HepG2 (cell line): ENCODE results near the gene PRIMPOL. TPM values are rescaled to one million over a fixed set of nuclear protein-coding genes. Genes with fewer than 3 reads are reported as not detected.

Experiments
- ATAC-seq: fragments of 200-7000 bp; cut with Tn5 transposase; 3 replicates; pipeline ENCODE4 v1.9.1; 2020; ENCODE audit warnings: mild to moderate bottlenecking, moderate library complexity
- BruUV-seq: library from RNA; stranded (reverse); fragments of 400-500 nt; replicated peaks from 2 replicates; lab custom pipeline; 2021; lab: Mats Ljungman, UMichigan
- CTCF ChIA-PET: fragments of 300-600 bp; formaldehyde crosslinking; extraction: SDS; loops from one replicate; lab custom pipeline; 2021; ENCODE audit warnings: low total read pairs, inconsistent platforms, low intra/inter-chr PET ratio; lab: Yijun Ruan, JAX
- POLR2A ChIA-PET: fragments of 350-600 bp; sonication (Branson Sonifier 250); formaldehyde crosslinking; loops from one replicate; lab custom pipeline; 2020; ENCODE audit warnings: antibody characterized with exemption, inconsistent platforms; lab: Yijun Ruan, JAX
- DNase-seq: peaks from one replicate; pipeline ENCODE4 v3.0.0-alpha.2; 2015; ENCODE audit warnings: low spot score
- FAIRE-seq: peaks from 3 replicates; lab custom pipeline; 2011; peaks lifted over from hg19 to GRCh38; lab: Jason Lieb, UNC
- H2AFZ ChIP-seq: one replicate; pipeline ENCODE4 v1.6.1; 2011; ENCODE audit warnings: low read length, inconsistent platforms
- H3K27ac ChIP-seq: fragments of 300-600 bp; 3 replicates; pipeline ENCODE4 v1.8.0; 2011; ENCODE audit warnings: mixed run types, mild to moderate bottlenecking, mixed read lengths, low read length, inconsistent platforms; ENCODE audit not compliant: insufficient read depth; ENCODE audit errors: extremely low read length
- H3K27me3 ChIP-seq, 2 experiments: fragments of 200-600 bp in 1 of 2; 2 replicates in 1 of 2; 3 replicates in 1 of 2; pipeline versions ENCODE4 v1.6.0 to v1.8.0; 2011; ENCODE audit warnings: low read length in 2 of 2, mild to moderate bottlenecking in 2 of 2, moderate library complexity in 2 of 2, inconsistent platforms in 1 of 2; ENCODE audit not compliant: insufficient read depth in 2 of 2, control insufficient read depth in 1 of 2
- H3K36me3 ChIP-seq, 2 experiments: fragments of 200-600 bp in 1 of 2; replicated peaks in 1 of 2; 2 replicates in 1 of 2; 3 replicates in 1 of 2; pipeline versions ENCODE4 v1.5.1 to v1.8.0; 2011; ENCODE audit warnings: low read length in 2 of 2, inconsistent platforms in 1 of 2; ENCODE audit not compliant: insufficient read depth in 2 of 2, control insufficient read depth in 1 of 2
- H3K4me1 ChIP-seq: 2 replicates; pipeline ENCODE4 v1.5.1; 2012; ENCODE audit warnings: low read length, inconsistent platforms; ENCODE audit not compliant: insufficient read depth
- H3K4me2 ChIP-seq: 2 replicates; pipeline ENCODE4 v1.6.0; 2011; ENCODE audit warnings: low read depth, low read length, inconsistent platforms
- H3K4me3 ChIP-seq, 3 experiments: fragments of 200-600 bp in 1 of 3; sonication (generic), shearing (Covaris generic) in 1 of 3; replicated peaks in 1 of 3; 2 replicates each; pipeline ENCODE4 v1.5.1; 2011 to 2016; ENCODE audit warnings: low read length in 3 of 3, inconsistent platforms in 2 of 3, low read depth in 2 of 3, mild to moderate bottlenecking in 2 of 3, control low read depth in 1 of 3, mixed read lengths in 1 of 3; ENCODE audit not compliant: insufficient read depth in 1 of 3
- H3K79me2 ChIP-seq: one replicate; pipeline ENCODE4 v1.6.1; 2011; ENCODE audit warnings: low read length, inconsistent platforms; ENCODE audit not compliant: insufficient read depth
- H3K9ac ChIP-seq: 2 replicates; pipeline ENCODE4 v1.6.0; 2011; ENCODE audit warnings: mild to moderate bottlenecking, low read depth, low read length, inconsistent platforms; ENCODE audit not compliant: insufficient read depth
- H3K9me3 ChIP-seq: 2 replicates; pipeline ENCODE4 v1.5.1; 2012; ENCODE audit warnings: mild to moderate bottlenecking, low read length
- H4K20me1 ChIP-seq: 2 replicates; pipeline ENCODE4 v1.6.0; 2011; ENCODE audit warnings: inconsistent platforms, mild to moderate bottlenecking, low read length, moderate library complexity; ENCODE audit not compliant: insufficient read depth
- HNRNPUL1 ChIP-seq: fragments of 200-400 bp; formaldehyde crosslinking; IDR thresholded peaks from 2 replicates; pipeline ENCODE4 v1.6.1; 2017; ENCODE audit warnings: low read depth, mild to moderate bottlenecking, low read length, moderate library complexity
- KLF6 ChIP-seq: IDR thresholded peaks from 2 replicates; pipeline ENCODE4 v1.8.0; 2016; ENCODE audit warnings: missing biosample characterization, missing genetic modification reagents
- LCORL ChIP-seq, 2 experiments: fragments of 450-650 bp in 1 of 2; sonication (generic) in 1 of 2; formaldehyde crosslinking in 1 of 2; IDR thresholded peaks; 2 replicates each; pipeline versions ENCODE4 v1.5.0 to v1.6.1; 2017 to 2020; ENCODE audit warnings: antibody characterized with exemption in 1 of 2, missing genetic modification reagents in 1 of 2
- NFIC ChIP-seq: IDR thresholded peaks from 2 replicates; pipeline ENCODE4 v1.6.1; 2012; ENCODE audit warnings: mild to moderate bottlenecking, low read length, inconsistent platforms
- PRMT3 ChIP-seq: sonication (generic); formaldehyde crosslinking; IDR thresholded peaks from 2 replicates; pipeline ENCODE4 v1.8.1; 2022; ENCODE audit warnings: low read depth, mild to moderate bottlenecking, moderate library complexity, missing genetic modification reagents, borderline replicate concordance
- ZNF10 ChIP-seq: sonication (generic); formaldehyde crosslinking; IDR thresholded peaks from 2 replicates; pipeline ENCODE4 v1.4.0; 2020; ENCODE audit warnings: mild to moderate bottlenecking, low read depth, missing genetic modification reagents, borderline replicate concordance
- ZNF501 ChIP-seq: sonication (generic); formaldehyde crosslinking; IDR thresholded peaks from 2 replicates; pipeline ENCODE4 v1.5.1; 2020; ENCODE audit warnings: mild to moderate bottlenecking, moderate library complexity, missing genetic modification reagents
- ZNF557 ChIP-seq: sonication (generic); formaldehyde crosslinking; IDR thresholded peaks from 2 replicates; pipeline ENCODE4 v1.4.0; 2020; ENCODE audit warnings: missing genetic modification reagents
- ZNF577 ChIP-seq: sonication (generic); formaldehyde crosslinking; IDR thresholded peaks from 2 replicates; pipeline ENCODE4 v1.4.0; 2020; ENCODE audit warnings: mild to moderate bottlenecking, low read depth, missing genetic modification reagents, borderline replicate concordance
- ZSCAN31 ChIP-seq: sonication (generic); formaldehyde crosslinking; IDR thresholded peaks from 2 replicates; pipeline ENCODE4 v1.5.0; 2020; ENCODE audit warnings: low read depth, mild to moderate bottlenecking, missing genetic modification reagents
- WGBS: methylation state at CpG from one replicate; pipeline ENCODE4 v1.1.6; 2017; ENCODE audit warnings: low lambda C conversion rate; 5-methylcytosine and 5-hydroxymethylcytosine counted together
- in situ Hi-C: cut with HindIII; loops from 2 replicates; pipeline ENCODE4 v1.10.0; 2017; ENCODE audit warnings: low pct_unique_long_range_greater_than_20kb; ENCODE audit not compliant: extremely low pct_ligation_motif_present
- intact Hi-C: fragments of 100-400 bp; cut with micrococcal nuclease; formaldehyde crosslinking; loops from one replicate; pipeline ENCODE4 v1.10.0; 2022; ENCODE audit not compliant: unreplicated experiment
- polyA plus RNA-seq, 8 experiments: library from polyadenylated mRNA; depleted of rRNA in 3 of 8; stranded (reverse) in 7 of 8; unstranded in 1 of 8; fragments of >200 nt; fragmentation: Illumina TruSeq in 4 of 8; extraction: Trizol in 4 of 8; gene quantifications; 2 replicates each; pipeline versions ENCODE4 v1.2.1 to v1.2.3, GENCODE V29; 2011 to 2016; ENCODE audit warnings: low read depth in 4 of 8, missing spikeins in 1 of 8, mixed read lengths in 1 of 8; ENCODE audit not compliant: insufficient read depth in 1 of 8
- total RNA-seq, 5 experiments: library from RNA; depleted of rRNA; stranded (reverse); fragments of >200 nt; fragmentation: Illumina TruSeq; extraction: Trizol; gene quantifications; 2 replicates each; pipeline ENCODE4 v1.2.3, GENCODE V29; 2016; ENCODE audit warnings: low read depth in 1 of 5
- TF ChIP-seq, protein P1 (sequence below): fragments of 450-650 bp; IDR thresholded peaks from 2 replicates; pipeline ENCODE4 v1.6.1; 2017
- TF ChIP-seq, protein P2 (sequence below): sonication (generic); formaldehyde crosslinking; IDR thresholded peaks from 2 replicates; pipeline ENCODE4 v1.5.1; 2020; ENCODE audit warnings: mild to moderate bottlenecking, moderate library complexity, missing genetic modification reagents
- TF ChIP-seq, protein P3 (sequence below): sonication (generic); formaldehyde crosslinking; IDR thresholded peaks from 2 replicates; pipeline ENCODE4 v1.8.0; 2022; ENCODE audit warnings: mild to moderate bottlenecking, missing genetic modification reagents

PRIMPOL gene
- total and polyA plus RNA-seq, 2 of the 13 experiments (the other 11 are each of a cell fraction or from before 2014, with no cell fraction given): 7.3 to 11.0 TPM

DNA sequence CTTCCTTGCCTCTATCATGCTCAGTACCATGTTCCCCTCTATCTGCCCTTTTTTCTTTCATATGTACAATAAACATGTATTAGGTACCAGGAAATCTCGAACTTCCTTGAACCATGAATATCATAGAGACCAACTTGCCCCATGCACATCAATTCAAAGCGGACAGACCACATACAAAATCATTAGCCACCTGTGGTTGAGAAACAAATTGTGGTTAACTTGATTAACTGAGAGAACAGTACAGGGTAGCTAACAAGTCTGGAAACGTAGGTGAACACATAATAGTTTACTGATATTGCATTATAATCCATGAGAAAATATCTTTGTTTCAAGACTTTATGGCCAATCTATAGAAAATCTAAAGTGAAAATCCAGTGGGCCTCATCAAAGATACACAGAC lies 8.5 kb upstream of the PRIMPOL start:
- H3K9me3 ChIP-seq: no peaks in the 10 kb centered on the region
- no peak overlapping the region for H3K4me2 ChIP-seq
- no peak overlapping the region for H3K9ac ChIP-seq
- in situ Hi-C loops: no loop called here
- DNase-seq (no peak), FAIRE-seq (no peak), ATAC-seq (no peak)
- no peaks in the 10 kb centered on the region for H4K20me1 ChIP-seq
- TF ChIP-seq ZNF577 (CRISPR knock-in tag): no peak
- TF ChIP-seq ZNF557 (CRISPR knock-in tag): no peak
- no peak for TF ChIP-seq ZNF501 (CRISPR knock-in tag)
- TF ChIP-seq, protein P1, sequence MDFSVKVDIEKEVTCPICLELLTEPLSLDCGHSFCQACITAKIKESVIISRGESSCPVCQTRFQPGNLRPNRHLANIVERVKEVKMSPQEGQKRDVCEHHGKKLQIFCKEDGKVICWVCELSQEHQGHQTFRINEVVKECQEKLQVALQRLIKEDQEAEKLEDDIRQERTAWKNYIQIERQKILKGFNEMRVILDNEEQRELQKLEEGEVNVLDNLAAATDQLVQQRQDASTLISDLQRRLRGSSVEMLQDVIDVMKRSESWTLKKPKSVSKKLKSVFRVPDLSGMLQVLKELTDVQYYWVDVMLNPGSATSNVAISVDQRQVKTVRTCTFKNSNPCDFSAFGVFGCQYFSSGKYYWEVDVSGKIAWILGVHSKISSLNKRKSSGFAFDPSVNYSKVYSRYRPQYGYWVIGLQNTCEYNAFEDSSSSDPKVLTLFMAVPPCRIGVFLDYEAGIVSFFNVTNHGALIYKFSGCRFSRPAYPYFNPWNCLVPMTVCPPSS: no peak
- TF ChIP-seq ZSCAN31 (CRISPR knock-in tag): no peak
- TF ChIP-seq LCORL (IDR thresholded peaks at IDR 0.05): no peak
- no peak for TF ChIP-seq LCORL (CRISPR knock-in tag; IDR thresholded peaks at IDR 0.05)
- TF ChIP-seq ZNF10 (CRISPR knock-in tag): no peak
- no peak for TF ChIP-seq KLF6 (CRISPR knock-in tag)
- TF ChIP-seq PRMT3 (CRISPR knock-in tag): no peak
- no peak for TF ChIP-seq NFIC
- TF ChIP-seq HNRNPUL1: no peak
- TF ChIP-seq, protein P2, sequence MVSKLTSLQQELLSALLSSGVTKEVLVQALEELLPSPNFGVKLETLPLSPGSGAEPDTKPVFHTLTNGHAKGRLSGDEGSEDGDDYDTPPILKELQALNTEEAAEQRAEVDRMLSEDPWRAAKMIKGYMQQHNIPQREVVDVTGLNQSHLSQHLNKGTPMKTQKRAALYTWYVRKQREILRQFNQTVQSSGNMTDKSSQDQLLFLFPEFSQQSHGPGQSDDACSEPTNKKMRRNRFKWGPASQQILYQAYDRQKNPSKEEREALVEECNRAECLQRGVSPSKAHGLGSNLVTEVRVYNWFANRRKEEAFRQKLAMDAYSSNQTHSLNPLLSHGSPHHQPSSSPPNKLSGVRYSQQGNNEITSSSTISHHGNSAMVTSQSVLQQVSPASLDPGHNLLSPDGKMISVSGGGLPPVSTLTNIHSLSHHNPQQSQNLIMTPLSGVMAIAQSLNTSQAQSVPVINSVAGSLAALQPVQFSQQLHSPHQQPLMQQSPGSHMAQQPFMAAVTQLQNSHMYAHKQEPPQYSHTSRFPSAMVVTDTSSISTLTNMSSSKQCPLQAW (CRISPR knock-in tag): no peak
- TF ChIP-seq, protein P3, sequence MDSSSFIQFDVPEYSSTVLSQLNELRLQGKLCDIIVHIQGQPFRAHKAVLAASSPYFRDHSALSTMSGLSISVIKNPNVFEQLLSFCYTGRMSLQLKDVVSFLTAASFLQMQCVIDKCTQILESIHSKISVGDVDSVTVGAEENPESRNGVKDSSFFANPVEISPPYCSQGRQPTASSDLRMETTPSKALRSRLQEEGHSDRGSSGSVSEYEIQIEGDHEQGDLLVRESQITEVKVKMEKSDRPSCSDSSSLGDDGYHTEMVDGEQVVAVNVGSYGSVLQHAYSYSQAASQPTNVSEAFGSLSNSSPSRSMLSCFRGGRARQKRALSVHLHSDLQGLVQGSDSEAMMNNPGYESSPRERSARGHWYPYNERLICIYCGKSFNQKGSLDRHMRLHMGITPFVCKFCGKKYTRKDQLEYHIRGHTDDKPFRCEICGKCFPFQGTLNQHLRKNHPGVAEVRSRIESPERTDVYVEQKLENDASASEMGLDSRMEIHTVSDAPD (CRISPR knock-in tag): no peak
- peaks cover 67% of the 10 kb centered on the region for H3K79me2 ChIP-seq
- peaks cover 30% of the 10 kb centered on the region for H3K4me1 ChIP-seq
- 94% methylated on average over 3 of the region's 3 CpGs for WGBS
- no peak overlapping the region for H3K4me3 ChIP-seq
- ChIA-PET POLR2A (no interaction called here), CTCF (no interaction called here)
- H3K36me3 ChIP-seq: peaks cover 4 to 24% of the 10 kb centered on the region in 2 experiments
- H3K27me3 ChIP-seq: no peaks in the 10 kb centered on the region
- H3K27ac ChIP-seq: no peak overlapping the region
- no peak overlapping the region for H2AFZ ChIP-seq
- BruUV-seq: no TSS peak
- intact Hi-C loops: loop anchor here (10.0 kb wide), 2 partner anchors 166 to 376 kb away; partner anchors contain the start of gene IRF2
